Fibroblast of lung (primary cell): ENCODE data around the gene PLA1A. TPM values are rescaled to one million over a fixed set of nuclear protein-coding genes. Genes with fewer than 3 reads are reported as not detected.
A peak's percentile ranks its signal among the peaks of the same experiment; 100 is the strongest.

ENCODE experiments used
- DNase-seq, 2 donors: peaks; one replicate each; pipeline versions ENCODE4 v3.0.0 to v3.0.0-alpha.2; 2010; ENCODE audit warnings: low read depth in 2 of 2
- H2AFZ ChIP-seq: 2 replicates; pipeline ENCODE4 v1.5.1; 2012; ENCODE audit warnings: low read length, control low read depth, inconsistent platforms
- H3K27ac ChIP-seq: 2 replicates; pipeline ENCODE4 v1.5.1; 2011; ENCODE audit warnings: low read length, control low read depth; ENCODE audit not compliant: insufficient read depth
- H3K27me3 ChIP-seq: 2 replicates; pipeline ENCODE4 v1.5.1; 2011; ENCODE audit warnings: mild to moderate bottlenecking, low read length; ENCODE audit not compliant: control insufficient read depth, insufficient read depth
- H3K36me3 ChIP-seq: 2 replicates; pipeline ENCODE4 v1.5.1; 2011; ENCODE audit warnings: low read length; ENCODE audit not compliant: control insufficient read depth, insufficient read depth
- H3K4me1 ChIP-seq: 2 replicates; pipeline ENCODE4 v1.5.1; 2011; ENCODE audit warnings: low read length; ENCODE audit not compliant: control insufficient read depth, insufficient read depth; ENCODE audit errors: extremely low read depth
- H3K4me2 ChIP-seq: 2 replicates; pipeline ENCODE4 v1.5.1; 2011; ENCODE audit warnings: low read length, control low read depth; ENCODE audit not compliant: insufficient read depth; ENCODE audit errors: extremely low read depth
- H3K4me3 ChIP-seq, 4 experiments: fragments of 200-600 bp in 1 of 4; sonication (generic) in 1 of 4; replicated peaks in 1 of 4; 2 replicates each; pipeline ENCODE4 v1.5.1; 2011 to 2016; ENCODE audit warnings: low read length in 4 of 4, low read depth in 3 of 4, mild to moderate bottlenecking in 3 of 4, control low read depth in 2 of 4, inconsistent platforms in 1 of 4, mixed read lengths in 1 of 4; ENCODE audit not compliant: insufficient read depth in 1 of 4; ENCODE audit errors: control extremely low read depth in 1 of 4
- H3K79me2 ChIP-seq: 2 replicates; pipeline ENCODE4 v1.5.1; 2012; ENCODE audit warnings: mild to moderate bottlenecking, low read length, inconsistent platforms; ENCODE audit not compliant: control insufficient read depth, insufficient read depth
- H3K9ac ChIP-seq: 2 replicates; pipeline ENCODE4 v1.5.1; 2011; ENCODE audit warnings: mild to moderate bottlenecking, low read length, control low read depth; ENCODE audit not compliant: insufficient read depth
- H3K9me3 ChIP-seq: 2 replicates; pipeline ENCODE4 v1.5.1; 2012; ENCODE audit warnings: low read depth, low read length; ENCODE audit not compliant: control insufficient read depth, insufficient read depth
- H4K20me1 ChIP-seq: 2 replicates; pipeline ENCODE4 v1.5.1; 2011; ENCODE audit warnings: low read length; ENCODE audit not compliant: control insufficient read depth, insufficient read depth; ENCODE audit errors: extremely low read depth
- CTCF ChIP-seq, 2 donors: IDR thresholded peaks in 1 of 2; conservative IDR thresholded peaks in 1 of 2; 1 replicate in 1 of 2; 2 replicates in 1 of 2; pipeline ENCODE4 v1.5.1; 2011 to 2012; ENCODE audit warnings: low read length in 2 of 2, control low read depth in 1 of 2, inconsistent platforms in 1 of 2, low read depth in 1 of 2, mild to moderate bottlenecking in 1 of 2
- EZH2 ChIP-seq: IDR thresholded peaks from 2 replicates; pipeline ENCODE4 v1.5.1; 2012; ENCODE audit warnings: low read length, control low read depth, mild to moderate bottlenecking; ENCODE audit errors: missing control alignments
- polyA plus RNA-seq, 2 donors: library from polyadenylated mRNA; depleted of rRNA in 1 of 2; stranded (reverse) in 1 of 2; unstranded in 1 of 2; fragments of >200 nt; gene quantifications; 2 replicates each; pipeline ENCODE4 v1.2.1, GENCODE V29; 2011 to 2012; ENCODE audit warnings: missing spikeins in 1 of 2
- total RNA-seq: library from RNA; depleted of rRNA; stranded (reverse); fragments of >200 nt; gene quantifications from 2 replicates; pipeline ENCODE4 v1.2.1, GENCODE V29; 2014

PLA1A gene
- total and polyA plus RNA-seq, 2 donors (not counting 1 experiment from before 2014, with no cell fraction given), result under 0.01 TPM; not detected in 1

- Histone ChIP-seq H3K9ac (no peak overlapping the region), H3K79me2 (no peaks in the 10 kb centered on the region), H3K9me3 (no peaks in the 10 kb centered on the region), H3K4me2 (no peak overlapping the region), H3K4me3 (no peak overlapping the region), H2AFZ (no peak overlapping the region), H4K20me1 (no peaks in the 10 kb centered on the region), H3K36me3 (no peaks in the 10 kb centered on the region), H3K27me3 (no peaks in the 10 kb centered on the region), H3K4me1 (peaks cover 3% of the 10 kb centered on the region), H3K27ac (no peak overlapping the region)
- TF ChIP-seq EZH2 (no peak), CTCF (conservative IDR thresholded peaks at IDR 0.05 in 1 of 2, IDR thresholded peaks at IDR 0.05 in 1 of 2; ENCODE audit: low read depth in 1 of 2, low read length in 2 of 2) (no peak)
- no peak for DNase-seq
Measured at GRCh38 chr3:119627461-119627860, 29.8 kb downstream of the PLA1A start.

GRCh38 chr3:119628390-119628789 lies 30.7 kb downstream of the PLA1A start:
- Histone ChIP-seq H4K20me1 (no peaks in the 10 kb centered on the region), H3K4me2 (no peak overlapping the region), H3K4me1 (peaks cover 3% of the 10 kb centered on the region), H3K36me3 (no peaks in the 10 kb centered on the region), H3K9ac (no peak overlapping the region), H2AFZ (no peak overlapping the region), H3K27me3 (no peaks in the 10 kb centered on the region), H3K4me3 (no peak overlapping the region), H3K79me2 (no peaks in the 10 kb centered on the region), H3K27ac (no peak overlapping the region), H3K9me3 (no peaks in the 10 kb centered on the region)
- TF ChIP-seq EZH2 (no peak), CTCF (conservative IDR thresholded peaks at IDR 0.05 in 1 of 2, IDR thresholded peaks at IDR 0.05 in 1 of 2; ENCODE audit: low read depth in 1 of 2, low read length in 2 of 2) (no peak)
- no peak for DNase-seq

- Histone ChIP-seq H3K9me3 (no peaks in the 10 kb centered on the region), H3K27ac (no peak overlapping the region), H3K4me2 (no peak overlapping the region), H2AFZ (no peak overlapping the region), H3K27me3 (no peaks in the 10 kb centered on the region), H4K20me1 (no peaks in the 10 kb centered on the region), H3K4me3 (no peak overlapping the region), H3K79me2 (no peaks in the 10 kb centered on the region), H3K4me1 (peaks cover 3% of the 10 kb centered on the region), H3K9ac (no peak overlapping the region), H3K36me3 (no peaks in the 10 kb centered on the region)
- no peak for TF ChIP-seq EZH2
- DNase-seq, result peak; percentile 43 to 66
Measured at GRCh38 chr3:119628816-119629445, 31.2 kb downstream of the PLA1A start.
